Liver (tissue), 3 donors: ENCODE results near the gene LYST.

Experiments used
- EGR1 ChIP-seq, 2 donors: IDR thresholded peaks; 2 replicates each; pipeline ENCODE4 v1.6.1; 2016 to 2018; ENCODE audit warnings: antibody characterized with exemption in 2 of 2, low read depth in 2 of 2
- TF ChIP-seq, protein P1 (sequence below): fragments of 150-350 bp; IDR thresholded peaks from 2 replicates; pipeline ENCODE4 v1.5.1; 2017; ENCODE audit warnings: improper control_type of control experiment, low read depth, low read length; ENCODE audit not compliant: missing input control
- donor health status: healthy.
- donor health status: healthy.

GRCh38 chr1:235650341-235651169, 216.2 kb downstream of the LYST start:
- TF ChIP-seq EGR1 (IDR thresholded peaks at IDR 0.05; ENCODE audit: low read depth in 2 of 2): no peak
- TF ChIP-seq, protein P1, sequence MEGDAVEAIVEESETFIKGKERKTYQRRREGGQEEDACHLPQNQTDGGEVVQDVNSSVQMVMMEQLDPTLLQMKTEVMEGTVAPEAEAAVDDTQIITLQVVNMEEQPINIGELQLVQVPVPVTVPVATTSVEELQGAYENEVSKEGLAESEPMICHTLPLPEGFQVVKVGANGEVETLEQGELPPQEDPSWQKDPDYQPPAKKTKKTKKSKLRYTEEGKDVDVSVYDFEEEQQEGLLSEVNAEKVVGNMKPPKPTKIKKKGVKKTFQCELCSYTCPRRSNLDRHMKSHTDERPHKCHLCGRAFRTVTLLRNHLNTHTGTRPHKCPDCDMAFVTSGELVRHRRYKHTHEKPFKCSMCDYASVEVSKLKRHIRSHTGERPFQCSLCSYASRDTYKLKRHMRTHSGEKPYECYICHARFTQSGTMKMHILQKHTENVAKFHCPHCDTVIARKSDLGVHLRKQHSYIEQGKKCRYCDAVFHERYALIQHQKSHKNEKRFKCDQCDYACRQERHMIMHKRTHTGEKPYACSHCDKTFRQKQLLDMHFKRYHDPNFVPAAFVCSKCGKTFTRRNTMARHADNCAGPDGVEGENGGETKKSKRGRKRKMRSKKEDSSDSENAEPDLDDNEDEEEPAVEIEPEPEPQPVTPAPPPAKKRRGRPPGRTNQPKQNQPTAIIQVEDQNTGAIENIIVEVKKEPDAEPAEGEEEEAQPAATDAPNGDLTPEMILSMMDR: no peak
